ENCODE measurements around the gene DLG2.

GRCh38 chr11:84045146-84045545, 1582.0 kb downstream of the DLG2 start:
- TF ChIP-seq CTCF (IDR thresholded peaks at IDR 0.05): no peak
- TF ChIP-seq POLR2A (IDR thresholded peaks at IDR 0.05): no peak

All from uterus (tissue), 2 donors.